SJSA1 (cell line): ENCODE measurements around the gene IL22RA1. TPM values are rescaled to one million over a fixed set of nuclear protein-coding genes. Genes with fewer than 3 reads are reported as not detected.
A peak's percentile ranks its signal among the peaks of the same experiment; 100 is the strongest.

Experiments used
- DNase-seq, 2 experiments: peaks; one replicate each; pipeline ENCODE4 v3.0.0-alpha.2; 2015 to 2020; ENCODE audit warnings: low spot score in 2 of 2, low read depth in 1 of 2
- H3K27ac ChIP-seq: fragments of 250-450 bp; sonication (Bioruptor Pico); 2 replicates; pipeline ENCODE4 v1.5.1; 2020; ENCODE audit warnings: mild to moderate bottlenecking, moderate library complexity
- H3K27me3 ChIP-seq: fragments of 250-450 bp; sonication (Bioruptor Pico); replicated peaks from 2 replicates; pipeline ENCODE4 v1.5.1; 2020; ENCODE audit warnings: mild to moderate bottlenecking, moderate library complexity
- H3K36me3 ChIP-seq: fragments of 250-450 bp; sonication (Bioruptor Pico); 2 replicates; pipeline ENCODE4 v1.5.1; 2020; ENCODE audit warnings: mild to moderate bottlenecking
- H3K4me1 ChIP-seq: fragments of 250-450 bp; sonication (Bioruptor Pico); replicated peaks from 2 replicates; pipeline ENCODE4 v1.6.1; 2021; ENCODE audit warnings: mild to moderate bottlenecking
- H3K4me3 ChIP-seq: fragments of 250-450 bp; sonication (Bioruptor Pico); 2 replicates; pipeline ENCODE4 v1.5.1; 2020; ENCODE audit warnings: mild to moderate bottlenecking
- H3K9me3 ChIP-seq: fragments of 250-450 bp; sonication (Bioruptor Pico); replicated peaks from 2 replicates; pipeline ENCODE4 v1.5.1; 2020; ENCODE audit warnings: mild to moderate bottlenecking
- total RNA-seq: library from RNA; depleted of rRNA; stranded (reverse); fragments of >200 nt; shearing (Covaris generic); gene quantifications from 2 replicates; pipeline ENCODE4 v1.2.3, GENCODE V29; 2014

Gene IL22RA1
- total RNA-seq, 1 experiment from 2014 or later: 1.1 TPM

DNA sequence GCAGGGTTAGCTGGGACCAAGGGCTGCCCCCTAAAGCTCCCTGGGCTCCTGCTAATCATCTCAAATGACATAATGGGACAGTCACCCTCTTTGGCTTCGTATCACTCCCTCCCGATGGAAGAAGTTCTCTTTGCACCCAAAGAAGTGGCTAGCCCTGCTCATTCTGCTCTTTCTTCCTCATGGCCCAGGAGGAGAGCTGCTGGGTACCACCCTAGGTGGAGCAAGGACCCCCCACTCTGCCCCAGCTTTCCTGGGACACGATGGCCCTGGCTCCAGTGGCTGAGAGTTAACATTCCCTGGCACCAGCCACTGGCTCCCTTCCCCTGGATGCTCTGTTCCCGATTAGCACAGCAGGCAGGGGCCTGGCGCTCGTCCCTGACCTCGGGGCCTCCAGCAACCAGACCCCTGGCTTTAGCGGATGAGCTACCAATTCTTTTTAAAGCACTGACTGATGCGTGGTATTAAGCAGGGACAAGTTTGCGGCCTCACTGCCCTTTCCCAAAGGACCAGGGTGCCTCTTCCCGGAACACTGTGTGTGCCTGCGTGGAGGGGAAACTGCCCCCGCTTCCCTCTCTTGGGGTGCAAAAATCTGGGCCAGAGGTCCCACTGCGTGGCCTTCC is 32.2 kb downstream of the IL22RA1 start:
- Histone ChIP-seq H3K4me1 (peaks cover 26% of the 10 kb centered on the region), H3K9me3 (no peaks in the 10 kb centered on the region), H3K27ac (no peak overlapping the region), H3K36me3 (no peaks in the 10 kb centered on the region), H3K4me3 (no peak overlapping the region), H3K27me3 (no peaks in the 10 kb centered on the region)
- DNase-seq: no peak

DNA sequence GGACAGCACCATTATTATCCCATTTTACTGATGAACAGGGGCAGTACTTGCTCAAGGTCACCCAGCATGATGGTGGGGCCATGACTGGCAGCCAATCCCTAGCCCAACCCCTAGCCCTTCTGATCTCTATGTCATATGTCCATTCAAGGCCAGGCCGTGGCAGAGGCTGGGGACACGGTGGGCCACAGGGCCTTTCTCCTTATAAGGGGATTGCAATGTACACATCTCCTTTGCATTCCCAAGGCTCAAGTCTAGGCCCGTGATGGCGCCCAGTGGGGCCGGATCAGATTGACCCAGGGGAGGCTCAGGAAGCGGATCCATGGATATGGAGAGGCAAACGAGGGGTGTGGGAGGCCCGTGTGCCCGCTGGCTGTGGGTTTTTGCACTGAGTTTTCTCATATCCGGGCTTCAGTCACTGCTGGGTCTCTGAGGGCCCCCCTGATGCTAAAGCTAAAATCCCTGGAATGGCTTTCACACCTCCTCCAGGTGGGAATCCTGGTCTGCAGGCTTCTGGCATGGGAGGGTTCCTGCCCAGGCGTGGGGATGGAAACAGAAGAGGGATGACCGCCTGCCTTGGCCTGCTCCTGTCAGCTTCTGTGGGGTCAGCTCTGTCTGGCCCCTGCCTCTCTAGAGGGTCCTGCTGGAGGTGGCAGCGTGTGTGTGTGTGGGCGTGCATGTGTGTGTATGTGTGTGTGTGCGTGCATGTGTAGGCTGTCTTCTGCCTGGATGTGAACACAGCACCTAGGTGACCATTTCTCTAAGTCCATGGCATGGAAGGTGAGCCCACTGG is 33.1 kb downstream of the IL22RA1 start:
- H3K36me3 ChIP-seq: no peaks in the 10 kb centered on the region
- H3K4me3 ChIP-seq: no peak overlapping the region
- H3K27me3 ChIP-seq: no peaks in the 10 kb centered on the region
- peaks cover 26% of the 10 kb centered on the region for H3K4me1 ChIP-seq
- no peaks in the 10 kb centered on the region for H3K9me3 ChIP-seq
- no peak for DNase-seq
- no peak overlapping the region for H3K27ac ChIP-seq

- H3K9me3 ChIP-seq: no peaks in the 10 kb centered on the region
- no peak overlapping the region for H3K27ac ChIP-seq
- no peaks in the 10 kb centered on the region for H3K36me3 ChIP-seq
- peaks cover 26% of the 10 kb centered on the region for H3K4me1 ChIP-seq
- H3K27me3 ChIP-seq: no peaks in the 10 kb centered on the region
- DNase-seq: no peak
- H3K4me3 ChIP-seq: no peak overlapping the region
These were observed 33.8 kb downstream of the IL22RA1 start for GRCh38 chr1:24109166-24109483.

DNA sequence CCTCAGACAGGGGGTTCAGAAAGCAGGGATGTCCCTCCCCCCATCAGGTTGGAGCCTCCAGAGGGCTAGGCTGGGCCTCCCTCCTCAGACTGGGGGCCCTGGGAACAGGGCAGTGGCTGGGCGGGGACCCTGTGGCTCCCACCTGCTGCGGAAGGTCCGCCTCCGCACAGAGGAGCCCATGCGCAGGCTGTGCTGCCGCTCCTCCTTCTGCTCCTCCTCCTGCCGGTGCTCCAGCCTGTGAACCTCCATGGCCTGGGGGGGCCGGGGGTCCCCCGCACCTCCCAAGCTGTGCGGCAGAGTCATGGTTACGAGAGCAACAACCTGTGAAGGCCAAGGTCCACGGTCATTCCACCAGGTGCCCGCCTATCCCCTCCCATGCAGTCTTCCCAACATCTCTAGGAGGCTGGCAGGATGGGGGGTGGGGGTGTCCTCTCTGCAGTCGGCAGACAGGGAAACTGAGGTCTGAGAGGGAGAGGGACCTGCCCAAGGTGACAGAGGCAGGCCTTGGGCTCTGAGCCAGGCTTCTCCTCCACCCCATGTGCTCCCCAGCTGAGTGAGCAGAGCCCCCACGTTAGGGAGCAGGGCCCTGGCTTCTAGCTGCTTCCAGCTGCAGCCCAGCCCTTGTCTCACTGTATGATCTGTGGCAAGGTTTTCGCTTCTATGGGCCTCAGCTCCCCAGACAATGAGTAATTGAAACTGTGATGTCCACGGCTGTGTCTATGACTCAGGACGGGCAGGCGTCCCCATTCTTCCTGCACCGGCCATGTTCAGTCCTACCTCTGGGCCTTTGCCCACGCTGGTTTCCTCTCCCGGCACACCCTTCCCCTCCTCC is 34.4 kb downstream of the IL22RA1 start:
- peak; percentile 41 to 70 for DNase-seq
- Histone ChIP-seq H3K4me3 (no peak overlapping the region), H3K36me3 (no peaks in the 10 kb centered on the region), H3K9me3 (no peaks in the 10 kb centered on the region), H3K4me1 (peaks cover 26% of the 10 kb centered on the region), H3K27ac (0 out of 2 replicates have a peak overlapping the region, but pooled peaks have one; percentile 18), H3K27me3 (no peaks in the 10 kb centered on the region)

DNA sequence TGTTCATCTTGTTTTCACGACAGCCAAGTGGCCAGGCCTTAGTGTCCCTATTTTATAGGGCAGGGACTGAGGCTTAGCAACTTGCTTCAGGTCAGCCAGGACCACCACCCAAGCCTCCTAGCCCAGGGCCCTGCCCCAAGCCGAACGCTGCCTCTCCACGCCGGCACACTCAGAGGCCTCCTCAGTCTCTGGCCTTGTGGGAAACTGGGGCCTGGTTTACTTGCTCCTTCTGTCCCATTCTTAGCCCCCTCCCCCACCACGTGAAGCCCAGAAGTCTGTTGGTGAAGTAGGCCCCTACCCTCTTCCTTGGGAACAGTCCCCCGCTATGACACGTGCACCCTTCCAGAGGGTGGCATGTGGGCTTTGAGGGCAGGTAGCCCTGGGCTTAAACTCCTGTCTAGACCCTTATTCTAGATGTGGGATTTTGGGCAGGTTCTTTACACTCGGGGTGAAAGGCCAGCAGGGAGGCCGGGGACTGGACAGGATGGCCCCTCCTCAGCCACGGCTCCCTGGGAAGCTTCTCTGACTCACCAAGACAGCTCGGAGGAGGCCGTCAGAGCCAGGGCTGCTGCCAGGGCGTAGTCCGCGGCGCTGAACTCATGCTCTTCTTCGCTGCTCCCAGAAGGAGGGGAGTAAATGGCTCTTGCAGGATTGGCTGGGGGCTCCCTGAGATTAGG is 35.3 kb downstream of the IL22RA1 start:
- no peak overlapping the region for H3K27ac ChIP-seq

DNA sequence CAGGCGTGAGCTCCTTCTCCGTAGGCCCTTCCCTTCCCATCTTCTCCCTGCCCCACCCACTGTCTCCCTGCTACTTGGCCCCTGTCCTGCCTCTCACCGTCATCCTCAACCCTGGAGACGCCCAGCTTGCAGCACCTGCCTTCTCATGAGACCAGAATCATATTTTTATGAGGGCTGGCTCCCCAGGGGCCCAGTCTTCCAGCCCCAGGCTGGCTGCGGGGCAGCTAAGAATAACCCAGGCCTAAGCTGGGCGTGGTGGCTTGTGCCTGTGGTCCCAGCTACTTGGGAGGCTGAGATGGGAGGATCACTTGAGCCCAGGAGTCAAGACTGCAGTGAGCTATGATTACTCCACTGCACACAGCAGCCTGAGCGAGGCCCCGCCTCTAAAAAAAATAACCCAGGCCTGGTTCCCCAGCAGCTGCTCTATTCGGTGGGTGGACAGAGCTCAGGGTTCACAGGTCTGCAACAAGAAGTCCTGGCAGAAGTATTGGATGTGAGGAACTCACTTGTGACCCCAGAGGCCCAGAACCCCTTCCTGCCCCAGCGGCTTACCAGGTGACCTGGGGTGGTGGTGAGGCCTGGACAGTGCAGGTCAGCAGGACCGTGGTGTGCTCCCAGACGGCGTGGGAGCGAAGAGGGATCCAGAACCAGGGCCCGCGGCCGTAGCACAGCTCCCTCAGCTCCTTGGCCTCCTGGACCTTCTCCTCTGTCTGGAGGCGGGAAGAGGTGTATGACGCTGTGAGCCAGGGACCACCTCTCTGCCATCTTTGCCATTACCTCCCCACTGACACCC is 37.4 kb downstream of the IL22RA1 start:
- H3K27me3 ChIP-seq: no peaks in the 10 kb centered on the region
- DNase-seq: no peak
- no peak overlapping the region for H3K4me3 ChIP-seq
- H3K27ac ChIP-seq: no peak overlapping the region
- H3K9me3 ChIP-seq: no peaks in the 10 kb centered on the region
- H3K36me3 ChIP-seq: no peaks in the 10 kb centered on the region
- H3K4me1 ChIP-seq: peaks cover 16% of the 10 kb centered on the region

More for the DNA sequence above, 35.3 kb downstream of the IL22RA1 start:
- H3K4me3 ChIP-seq: no peak overlapping the region
- no peaks in the 10 kb centered on the region for H3K27me3 ChIP-seq
- H3K4me1 ChIP-seq: peaks cover 23% of the 10 kb centered on the region
- H3K36me3 ChIP-seq: no peaks in the 10 kb centered on the region
- no peaks in the 10 kb centered on the region for H3K9me3 ChIP-seq
- DNase-seq: no peak

- Histone ChIP-seq H3K4me3 (no peak overlapping the region), H3K36me3 (no peaks in the 10 kb centered on the region), H3K9me3 (no peaks in the 10 kb centered on the region), H3K27ac (no peak overlapping the region), H3K27me3 (no peaks in the 10 kb centered on the region), H3K4me1 (peaks cover 16% of the 10 kb centered on the region)
- DNase-seq: no peak
These were observed 38.1 kb downstream of the IL22RA1 start for GRCh38 chr1:24104854-24105253.

DNA sequence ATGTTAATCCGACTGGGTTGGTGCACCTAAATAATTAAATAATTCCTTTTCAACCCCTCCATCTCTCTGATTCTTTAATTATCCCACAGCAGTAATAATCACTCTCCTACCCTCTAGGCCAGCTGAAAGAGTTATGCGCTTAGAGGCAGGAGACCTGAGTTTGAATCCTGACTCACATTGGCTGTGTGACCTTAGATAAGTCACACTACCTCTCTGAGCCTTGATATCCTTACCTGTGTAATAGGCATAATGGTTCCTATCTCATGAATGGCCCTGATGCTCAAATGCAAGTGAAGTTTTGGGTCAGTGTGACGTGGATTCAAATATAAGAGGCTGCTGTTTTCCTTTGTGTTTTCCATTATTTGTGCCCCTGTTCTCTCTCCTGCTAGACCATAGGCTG is 39.1 kb downstream of the IL22RA1 start:
- Histone ChIP-seq H3K9me3 (no peaks in the 10 kb centered on the region), H3K4me3 (no peak overlapping the region), H3K27ac (no peak overlapping the region), H3K36me3 (no peaks in the 10 kb centered on the region), H3K27me3 (no peaks in the 10 kb centered on the region), H3K4me1 (peaks cover 14% of the 10 kb centered on the region)
- DNase-seq: no peak

DNA sequence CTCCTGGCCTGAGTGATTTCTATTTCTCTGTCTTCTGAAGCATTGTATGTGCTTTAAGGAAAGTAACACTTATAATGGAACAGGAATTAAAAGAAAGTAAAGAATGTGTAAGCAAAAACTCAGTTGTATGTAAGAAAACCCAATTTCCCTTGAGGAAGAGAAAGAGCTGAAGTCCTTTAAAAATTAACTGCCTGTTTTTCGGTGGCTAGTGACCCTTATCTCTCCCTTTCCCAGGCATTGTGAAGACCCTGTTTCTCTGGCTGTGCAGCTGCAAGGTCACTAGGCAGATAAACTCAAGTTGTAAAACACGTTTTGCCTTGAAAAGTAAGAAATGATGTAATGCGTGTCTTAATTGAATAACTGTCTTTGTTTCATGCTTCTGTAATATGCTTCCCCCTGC is 39.5 kb downstream of the IL22RA1 start:
- Histone ChIP-seq H3K4me1 (peaks cover 9% of the 10 kb centered on the region), H3K27me3 (no peaks in the 10 kb centered on the region), H3K9me3 (no peaks in the 10 kb centered on the region), H3K4me3 (no peak overlapping the region), H3K36me3 (no peaks in the 10 kb centered on the region), H3K27ac (no peak overlapping the region)
- no peak for DNase-seq

DNA sequence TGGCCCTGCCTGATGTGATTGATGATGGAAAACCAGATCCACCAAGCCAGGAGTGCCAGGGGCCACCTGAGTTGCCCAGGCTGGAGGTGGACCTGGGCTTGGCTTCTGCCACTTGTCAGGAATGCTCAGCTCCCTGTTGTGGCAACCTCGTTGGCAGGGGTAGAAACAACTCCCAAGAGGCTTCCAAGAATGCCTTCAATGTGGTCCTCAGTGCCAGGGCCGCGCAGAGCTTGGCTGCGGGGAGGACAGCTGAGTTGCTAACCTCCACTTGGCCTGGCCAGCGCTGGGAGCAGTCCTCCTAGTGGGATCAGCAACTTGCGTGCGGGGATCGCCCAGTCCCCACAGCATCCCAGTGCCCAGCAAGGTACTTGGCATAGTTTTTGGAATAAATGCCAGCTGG is 40.0 kb downstream of the IL22RA1 start:
- Histone ChIP-seq H3K27me3 (no peaks in the 10 kb centered on the region), H3K36me3 (no peaks in the 10 kb centered on the region), H3K4me3 (no peak overlapping the region), H3K9me3 (no peaks in the 10 kb centered on the region), H3K27ac (no peak overlapping the region), H3K4me1 (peaks cover 4% of the 10 kb centered on the region)
- DNase-seq: no peak

GRCh38 chr1:24101796-24102586 is 40.9 kb downstream of the IL22RA1 start:
- H3K27me3 ChIP-seq: no peaks in the 10 kb centered on the region
- no peak overlapping the region for H3K27ac ChIP-seq
- H3K36me3 ChIP-seq: no peaks in the 10 kb centered on the region
- no peak overlapping the region for H3K4me3 ChIP-seq
- H3K9me3 ChIP-seq: no peaks in the 10 kb centered on the region
- DNase-seq: no peak
- no peaks in the 10 kb centered on the region for H3K4me1 ChIP-seq

DNA sequence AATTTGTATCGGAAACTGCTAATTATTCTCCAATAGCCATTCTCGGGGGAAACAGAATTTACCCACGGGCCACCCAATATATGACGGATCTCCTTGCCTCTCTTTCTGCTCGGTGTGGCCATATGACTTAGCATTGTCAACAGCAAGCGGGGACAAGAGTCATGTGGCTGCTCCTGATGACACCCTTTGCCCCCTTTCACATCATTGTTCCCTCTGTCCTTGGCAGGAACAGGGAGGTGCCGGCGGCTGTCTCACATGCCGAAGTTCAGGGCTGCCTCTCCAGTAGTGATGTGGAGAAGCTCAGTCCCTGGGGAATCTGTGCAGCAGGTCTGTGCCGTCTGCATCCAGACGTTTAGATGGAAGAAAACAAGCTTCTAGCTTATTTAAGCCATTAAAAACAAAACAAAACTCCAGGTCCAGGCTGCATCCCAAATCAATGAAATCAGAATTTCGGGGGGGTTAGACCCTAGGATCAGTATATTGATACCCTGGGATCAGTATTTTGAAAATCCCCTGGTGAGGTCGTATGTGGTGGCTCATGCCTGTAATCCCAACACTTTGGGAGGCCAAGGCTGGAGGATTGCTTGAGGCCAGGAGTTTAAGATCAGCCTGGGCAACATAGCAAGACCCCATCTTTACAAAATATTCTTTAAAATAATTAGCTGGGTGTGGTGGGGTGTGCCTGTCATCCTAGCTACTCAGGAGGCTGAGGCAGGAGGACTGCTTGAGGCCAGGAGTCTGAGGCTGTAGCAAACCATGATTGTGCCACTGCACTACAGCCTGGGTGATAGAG is 41.8 kb downstream of the IL22RA1 start:
- Histone ChIP-seq H3K27me3 (no peaks in the 10 kb centered on the region), H3K4me3 (no peak overlapping the region), H3K36me3 (no peaks in the 10 kb centered on the region), H3K9me3 (no peaks in the 10 kb centered on the region), H3K27ac (no peak overlapping the region), H3K4me1 (no peaks in the 10 kb centered on the region)
- no peak for DNase-seq
